Measurements from ENCODE around the gene KRTAP12-1. TPM values are rescaled to one million over a fixed set of nuclear protein-coding genes. Genes with fewer than 3 reads are reported as not detected.

KRTAP12-1 gene
- total and polyA plus RNA-seq, 9 of the 15 experiments (the other 6 are each of a cell fraction or from before 2014, with no cell fraction given): not detected

- TF ChIP-seq TFAP4 (CRISPR knock-in tag; IDR thresholded peaks at IDR 0.05; ENCODE audit: borderline replicate concordance) (no peak), RB1 (IDR thresholded peaks at IDR 0.05; ENCODE audit: low read depth) (no peak)
Observed at GRCh38 chr21:44708866-44709425, 27.0 kb upstream of the KRTAP12-1 start (continued).

- WGBS (ENCODE audit: insufficient coverage, low coverage, missing lambda C conversion rate): 0% methylated on average over 13 of the region's 13 CpGs
- Histone ChIP-seq H3K9me3 (replicated peaks; ENCODE audit: control insufficient read depth, insufficient read depth, low read depth, low read length) (no peaks in the 10 kb centered on the region), H3K27me3 (ENCODE audit: control insufficient read depth in 2 of 2, insufficient read depth in 2 of 2, low read length in 2 of 2) (peaks cover 43 to 75% of the 10 kb centered on the region in 2 experiments; a peak in 4 of 5 replicates), H4K20me1 (replicated peaks; ENCODE audit: control insufficient read depth, insufficient read depth, low read length) (peaks cover 8% of the 10 kb centered on the region; the same call in 1 of the 2 replicates), H3K4me1 (replicated peaks in 1 of 2; ENCODE audit: control insufficient read depth in 2 of 2, insufficient read depth in 2 of 2, low read length in 2 of 2) (peaks cover 0 to 18% of the 10 kb centered on the region in 2 experiments; a peak in 1 of 5 replicates), H2AFZ (ENCODE audit: low read depth, low read length) (no peak overlapping the region), H3K4me2 (ENCODE audit: insufficient read depth, low read length) (no peak overlapping the region), H3K9me1 (ENCODE audit: control insufficient read depth, insufficient read depth, low read length) (no peaks in the 10 kb centered on the region), H3K79me2 (ENCODE audit: control insufficient read depth, insufficient read depth, low read length) (no peaks in the 10 kb centered on the region), H3K27ac (ENCODE audit: extremely low read depth, low read depth, low read length) (no peak overlapping the region), H3K4me3 (no peak overlapping the region), H3K36me3 (ENCODE audit: control insufficient read depth, insufficient read depth, low read length) (no peaks in the 10 kb centered on the region), H3K9ac (ENCODE audit: insufficient read depth in 1 of 2, low read depth in 2 of 2, low read length in 2 of 2) (no peak overlapping the region)
- no peak for ATAC-seq
- no peak for TF ChIP-seq BRCA1 (IDR thresholded peaks at IDR 0.05)
- TF ChIP-seq BRCA1 (CRISPR knock-in tag; IDR thresholded peaks at IDR 0.05): no peak
- TF ChIP-seq SUPT5H (IDR thresholded peaks at IDR 0.05): no peak
- TF ChIP-seq HINFP (tag; conservative IDR thresholded peaks at IDR 0.05; ENCODE audit: low read depth): no peak
- TF ChIP-seq DACH1 (IDR thresholded peaks at IDR 0.05; ENCODE audit: partially characterized antibody): no peak
- TF ChIP-seq HMGXB4 (CRISPR knock-in tag; IDR thresholded peaks at IDR 0.05): no peak
- no peak for TF ChIP-seq RB1 (IDR thresholded peaks at IDR 0.05; ENCODE audit: low read depth)
- TF ChIP-seq SRSF3 (IDR thresholded peaks at IDR 0.05; ENCODE audit: insufficient read depth, low read length): no peak
- TF ChIP-seq CHAMP1 (IDR thresholded peaks at IDR 0.05): no peak
- no peak for TF ChIP-seq BCL6 (CRISPR knock-in tag; IDR thresholded peaks at IDR 0.05)
- no peak for FAIRE-seq
- CTCF ChIA-PET (ENCODE audit: low intra/inter-chr PET ratio): no interaction called here
- BruUV-seq (replicated peaks): no TSS peak
- intact Hi-C loops (cut with micrococcal nuclease) (no loop called here), in situ Hi-C loops (cut with MboI) (no loop called here)
- no peak for DNase-seq (ENCODE audit: extremely low read depth in 1 of 4, low spot score in 3 of 4)
- POLR2A ChIA-PET: interaction anchor here (0.6 to 0.9 kb wide), 3 partner anchors 9 to 322 kb away, joined by 3 read pairs; no protein-coding TSS in a partner anchor
Observed at GRCh38 chr21:44708213-44708865, 26.4 kb upstream of the KRTAP12-1 start.
